ENCODE measurements around the gene FNBP1.

GRCh38 chr9:130042885-130043653 lies at the start of gene FNBP1:
- no peak for TF ChIP-seq IRF1 (CRISPR knock-in tag; IDR thresholded peaks at IDR 0.05; ENCODE audit: low read depth)
- TF ChIP-seq RNF2 (conservative IDR thresholded peaks at IDR 0.05; ENCODE audit: low read depth), result no peak
- peak; percentile 81 for TF ChIP-seq RBFOX2 (IDR thresholded peaks at IDR 0.05; ENCODE audit: low read depth, low read length)
- peak; percentile 80 for TF ChIP-seq KAT7 (CRISPR knock-in tag; IDR thresholded peaks at IDR 0.05; ENCODE audit: borderline replicate concordance)
- no peak for TF ChIP-seq ZNF253 (CRISPR knock-in tag; IDR thresholded peaks at IDR 0.05; ENCODE audit: borderline replicate concordance)
- TF ChIP-seq DDIT3 (CRISPR knock-in tag; IDR thresholded peaks at IDR 0.05), result no peak
- no peak for TF ChIP-seq CTCF (CRISPR knock-in tag; IDR thresholded peaks at IDR 0.05)
- TF ChIP-seq NCOR1 (IDR thresholded peaks at IDR 0.05; ENCODE audit: borderline replicate concordance, low read length), result no peak
- TF ChIP-seq NR3C1 (CRISPR knock-in tag; IDR thresholded peaks at IDR 0.05), result no peak
- no peak for TF ChIP-seq EP300 (IDR thresholded peaks at IDR 0.05; ENCODE audit: low read depth in 2 of 2, low read length in 2 of 2)
- TF ChIP-seq EP300 (CRISPR knock-in tag; IDR thresholded peaks at IDR 0.05; ENCODE audit: borderline replicate concordance), result no peak
